ENCODE results near the gene B4GALT2.

The B4GALT2 gene

DNA sequence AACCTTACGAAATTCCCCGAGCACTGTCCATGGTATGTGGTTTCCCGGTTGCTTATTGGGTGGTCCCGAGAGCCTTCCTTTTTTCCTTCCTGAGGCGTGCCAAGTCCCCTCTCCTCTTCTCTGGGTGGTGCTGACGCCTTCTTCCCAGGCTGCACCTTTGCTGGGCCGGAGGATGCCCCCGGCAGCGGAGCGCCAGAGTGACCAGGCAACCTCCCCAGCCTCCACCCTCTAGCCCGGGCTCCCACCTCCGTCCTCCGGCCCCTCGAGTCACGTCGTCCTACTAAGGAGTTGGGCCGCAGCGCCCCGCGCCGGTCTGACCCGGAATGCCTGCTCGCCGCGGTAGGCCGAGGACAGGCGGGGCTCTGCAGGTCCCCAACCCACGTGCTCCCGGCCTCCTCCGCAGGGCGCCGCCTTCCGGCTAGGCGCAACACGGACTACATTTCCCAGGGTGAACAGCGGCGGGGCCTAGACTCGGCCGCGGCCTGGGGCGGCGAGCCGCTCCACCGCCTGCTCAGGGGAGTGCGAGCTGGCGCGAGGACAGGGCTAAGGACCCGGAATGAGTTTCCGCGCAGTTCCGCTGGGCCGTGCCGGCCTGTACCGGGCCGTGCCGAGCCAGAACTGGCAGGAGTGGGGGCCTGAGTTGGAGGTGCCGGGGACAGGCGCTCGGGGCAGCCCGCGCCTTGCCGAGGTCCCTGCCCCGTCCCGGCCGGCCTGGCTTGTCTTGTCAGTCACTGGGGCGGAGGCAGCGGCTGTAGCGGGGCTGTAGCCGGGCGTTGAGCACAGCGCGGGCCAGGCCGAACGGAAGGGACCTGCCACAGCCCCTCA, 32.6 kb upstream of the B4GALT2 start, which contains the start of gene IPO13:
Gene IPO13, plus strand, starts transcription at position 715 of the 825 bp plus-strand sequence. CDS start 651 bp downstream, outside the sequence.
- DNase-seq (ENCODE audit: low spot score), result peak; percentile 97

DNA sequence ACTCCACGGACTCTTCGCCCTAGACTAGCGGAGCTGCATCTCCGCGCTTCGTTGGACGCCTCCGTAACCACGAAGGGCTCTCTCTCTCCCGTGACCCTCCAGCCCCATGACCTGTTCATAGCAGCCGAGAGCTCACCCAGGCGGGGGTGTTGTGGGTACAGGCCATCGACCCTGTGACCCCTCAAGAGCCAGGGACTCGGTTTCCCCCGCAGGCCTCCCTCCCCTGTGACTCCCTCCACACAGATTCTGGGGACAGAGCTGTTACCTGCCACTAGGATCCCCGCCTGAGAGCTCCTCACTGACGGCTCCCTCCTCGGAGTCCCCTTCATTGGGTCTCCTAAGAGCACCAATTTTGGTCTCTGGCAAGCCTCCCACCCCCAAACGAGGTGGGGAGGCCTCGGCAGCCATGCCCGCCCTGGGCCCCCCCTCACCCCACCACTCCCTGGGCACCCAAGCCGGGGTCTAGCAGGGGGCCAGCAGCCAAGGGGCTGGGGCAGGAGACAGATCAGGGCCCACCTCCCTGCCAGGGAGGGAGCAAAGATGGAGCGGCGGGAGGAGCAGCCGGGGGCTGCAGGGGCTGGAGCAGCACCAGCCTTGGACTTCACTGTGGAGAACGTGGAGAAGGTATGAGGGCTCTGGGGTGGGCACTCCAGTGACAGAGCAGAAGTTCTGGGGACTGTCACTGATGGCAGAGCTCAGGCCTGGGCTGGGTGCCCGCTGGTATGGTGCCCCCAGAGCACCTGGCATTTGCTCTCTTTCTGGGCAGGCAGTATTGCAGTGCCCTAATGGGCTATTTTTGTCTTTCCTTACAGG, 31.7 kb upstream of the B4GALT2 start:
- no peak for DNase-seq (ENCODE audit: low spot score)

DNA sequence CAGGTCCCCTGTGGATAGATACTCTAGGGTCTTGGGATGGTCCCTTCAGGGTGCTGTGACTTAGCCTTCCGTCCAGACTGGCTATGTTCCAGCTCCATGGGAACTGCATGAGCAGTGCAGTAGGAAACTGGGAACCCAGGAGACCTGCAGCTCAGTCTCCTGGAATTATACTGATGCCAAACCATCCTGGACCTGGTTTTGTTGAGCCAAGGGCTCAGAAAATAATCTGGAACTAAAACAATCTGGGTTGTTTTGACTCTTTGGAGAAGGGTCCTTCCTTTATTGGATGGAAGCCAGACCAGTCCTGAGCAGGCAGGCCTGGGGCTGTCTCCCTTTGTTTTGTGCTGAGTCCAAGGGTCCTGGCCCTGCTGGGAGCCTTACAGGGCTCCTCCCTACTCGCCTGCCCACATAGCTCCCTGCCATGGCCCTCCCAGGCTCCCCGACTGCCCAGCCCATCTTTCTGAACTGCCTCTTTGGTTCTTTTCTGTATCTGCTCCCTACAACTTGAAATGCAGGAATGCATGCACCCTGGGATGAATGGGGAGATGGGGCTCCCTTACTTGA, 31.1 kb upstream of the B4GALT2 start:
- no peak for DNase-seq (ENCODE audit: low spot score)

DNA sequence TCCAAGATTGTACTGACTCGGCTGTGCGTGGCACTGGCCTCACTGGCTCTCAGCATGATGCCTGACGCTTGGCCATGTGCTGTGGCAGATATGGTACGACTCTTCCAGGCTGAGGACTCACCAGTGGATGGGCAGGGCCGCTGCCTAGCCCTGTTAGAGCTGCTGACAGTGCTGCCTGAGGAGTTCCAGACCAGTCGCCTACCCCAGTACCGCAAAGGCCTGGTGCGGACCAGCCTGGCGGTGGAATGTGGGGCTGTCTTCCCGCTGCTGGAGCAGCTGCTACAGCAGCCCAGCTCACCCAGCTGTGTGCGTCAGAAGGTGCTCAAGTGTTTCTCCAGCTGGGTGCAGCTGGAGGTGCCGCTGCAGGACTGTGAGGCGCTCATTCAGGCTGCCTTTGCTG, 29.3 kb upstream of the B4GALT2 start:
- no peak for DNase-seq (ENCODE audit: low spot score)

DNA sequence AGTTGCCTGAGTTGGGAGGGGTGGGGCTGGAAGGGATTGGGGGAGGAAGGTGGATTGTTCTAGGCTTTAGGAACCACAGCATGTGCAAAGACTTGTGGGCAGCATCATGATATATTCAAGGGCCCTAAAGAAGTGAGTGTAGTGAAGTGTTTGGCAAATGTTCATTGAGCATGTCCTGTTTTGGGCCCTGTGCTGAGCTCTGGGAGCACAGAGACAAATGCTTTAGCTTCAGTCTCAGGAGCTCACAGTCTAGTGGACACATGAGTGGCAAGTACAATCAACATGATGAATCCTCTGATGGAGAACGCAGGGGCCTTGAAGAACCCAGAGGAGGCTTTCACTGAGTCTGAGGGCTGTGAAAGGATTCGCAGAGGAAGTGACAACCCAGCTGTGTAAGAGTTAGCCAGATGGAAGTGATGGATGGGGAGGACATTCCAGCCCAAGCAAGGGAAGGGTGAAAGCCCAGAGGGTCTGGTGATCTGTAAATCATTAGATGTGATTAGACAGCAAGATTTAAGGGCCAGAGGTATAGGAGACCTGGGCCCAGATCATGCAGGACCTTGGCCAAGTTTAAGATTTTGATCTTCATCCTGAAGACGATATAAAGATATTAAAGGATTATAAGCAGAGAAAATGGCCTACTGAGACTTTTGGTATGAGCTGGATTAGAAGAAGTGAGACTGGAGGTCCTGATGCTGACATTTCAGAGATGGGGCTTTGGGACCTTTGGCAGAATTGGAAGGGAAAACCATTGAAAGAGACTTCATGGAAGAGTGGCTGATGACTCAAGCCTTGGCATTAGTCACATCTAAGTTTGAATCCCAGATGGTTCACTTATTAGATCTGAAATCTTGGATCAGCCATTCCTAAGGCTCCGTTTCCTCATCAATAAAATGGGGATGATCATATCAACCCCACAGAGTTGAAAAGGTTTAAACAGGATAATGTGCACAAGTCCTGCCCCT, 27.7 kb upstream of the B4GALT2 start:
- DNase-seq (ENCODE audit: low spot score), result no peak

DNA sequence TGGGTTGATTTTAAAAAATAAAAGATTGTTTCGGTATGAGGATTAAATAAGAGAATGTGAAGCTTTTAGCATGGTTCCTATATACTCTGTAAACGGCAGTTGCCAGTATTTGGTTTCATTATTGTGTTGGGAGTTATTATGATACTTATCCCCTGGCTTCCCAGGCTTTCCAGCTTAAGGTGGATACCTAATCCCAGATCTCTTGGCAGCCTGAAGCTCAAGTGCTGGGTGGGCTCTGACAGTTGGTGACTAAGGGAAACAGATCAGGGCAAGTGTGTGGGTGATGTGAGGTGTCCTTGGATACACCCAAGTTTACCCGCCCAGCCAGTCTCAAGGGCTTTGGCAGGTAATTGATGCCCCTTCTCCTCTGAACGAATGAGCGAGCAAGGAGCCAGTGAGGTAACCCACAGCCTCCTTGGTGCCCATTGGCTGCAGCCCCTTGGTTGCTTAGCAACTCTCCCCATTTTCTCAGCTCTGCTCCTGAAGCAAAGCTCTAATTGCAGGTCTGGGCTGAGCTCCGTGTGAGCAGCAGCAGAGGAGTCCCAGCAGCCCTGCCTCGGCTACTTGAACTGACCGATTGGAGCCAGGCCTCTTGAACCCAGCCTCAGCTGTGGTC, 26.2 kb upstream of the B4GALT2 start:
- no peak for DNase-seq (ENCODE audit: low spot score)

DNA sequence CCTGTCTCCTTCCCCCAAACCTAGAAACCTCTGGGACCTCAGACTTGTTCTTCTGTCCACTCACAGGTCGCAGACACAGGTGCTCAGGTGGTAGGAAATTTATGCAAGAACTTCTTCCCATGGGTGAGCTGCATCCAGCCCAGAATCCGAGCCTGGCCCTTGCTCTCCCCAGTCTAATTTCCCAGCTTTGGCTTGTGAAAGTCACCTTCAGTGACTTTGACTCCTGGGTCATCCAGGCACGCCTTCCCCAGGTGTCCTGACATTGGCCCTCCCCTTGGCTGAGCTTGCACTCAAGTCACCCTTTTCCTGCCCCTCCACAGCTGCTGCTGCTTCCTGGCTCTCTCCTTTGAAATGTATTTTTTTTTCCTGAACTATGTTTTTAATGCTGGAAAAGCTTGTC, 25.6 kb upstream of the B4GALT2 start:
- DNase-seq (ENCODE audit: low spot score), result no peak

DNA sequence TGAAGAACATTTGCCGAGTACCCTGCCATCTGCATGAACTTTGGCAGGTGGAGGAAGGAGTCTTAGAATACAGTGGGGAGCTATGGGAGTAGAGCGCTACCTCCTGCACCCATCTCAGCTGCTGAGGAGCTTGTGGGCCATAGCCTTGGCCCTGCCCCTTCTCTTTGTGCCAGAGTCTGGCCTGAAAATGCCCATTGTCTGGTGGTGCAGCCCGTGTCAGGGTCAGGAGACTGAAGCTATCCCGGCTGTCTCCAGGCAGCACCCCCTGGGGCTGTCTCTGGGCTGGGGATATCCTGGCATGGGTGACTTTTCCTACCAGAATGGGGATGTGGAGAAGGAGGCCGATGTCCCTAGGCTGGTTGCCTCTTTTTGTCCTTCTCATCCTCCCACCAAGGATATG, 25.0 kb upstream of the B4GALT2 start:
- DNase-seq (ENCODE audit: low spot score), result no peak

DNA sequence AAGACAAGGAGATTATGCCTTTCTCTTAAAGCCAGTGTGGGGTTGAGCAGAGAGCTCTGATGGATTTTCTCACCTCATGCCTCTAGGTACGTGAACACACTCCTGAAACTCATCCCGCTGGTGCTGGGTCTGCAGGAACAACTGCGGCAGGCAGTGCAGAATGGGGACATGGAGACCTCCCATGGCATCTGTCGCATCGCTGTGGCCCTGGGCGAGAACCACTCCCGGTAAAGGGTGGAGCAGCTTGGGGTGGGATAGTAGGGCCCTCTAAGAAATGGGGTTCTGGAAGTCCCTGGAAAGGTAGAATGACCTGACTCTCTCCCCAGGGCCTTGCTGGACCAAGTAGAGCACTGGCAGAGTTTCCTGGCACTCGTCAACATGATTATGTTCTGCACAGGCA, 22.8 kb upstream of the B4GALT2 start:
- DNase-seq (ENCODE audit: low spot score), result no peak

DNA sequence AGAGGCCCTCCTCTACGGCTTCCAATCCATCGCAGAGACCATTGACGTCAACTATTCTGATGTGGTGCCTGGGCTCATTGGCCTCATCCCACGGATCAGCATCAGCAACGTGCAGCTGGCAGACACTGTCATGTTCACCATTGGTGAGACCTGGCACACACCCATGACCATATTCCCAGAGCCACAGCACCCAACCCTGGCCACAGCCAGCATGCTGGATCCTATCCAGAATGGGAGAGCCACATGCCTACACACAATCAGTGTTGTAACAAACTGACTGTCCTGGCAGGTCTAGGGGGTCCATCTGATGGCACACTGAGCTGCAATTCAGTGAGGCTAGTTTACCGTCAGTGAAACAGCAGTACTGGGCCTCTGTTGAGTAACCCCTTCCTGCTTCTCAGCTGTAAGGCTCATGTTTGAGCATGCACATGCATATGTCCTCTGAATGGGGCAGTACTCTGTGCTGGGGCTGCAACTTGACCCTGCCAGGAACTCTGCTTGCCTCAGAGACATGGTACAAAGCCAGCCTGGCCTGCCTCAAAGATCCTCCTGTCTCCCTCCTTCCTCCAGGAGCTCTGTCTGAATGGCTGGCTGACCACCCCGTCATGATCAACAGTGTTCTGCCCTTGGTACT, 21.5 kb upstream of the B4GALT2 start:
- DNase-seq (ENCODE audit: low spot score), result no peak

DNA sequence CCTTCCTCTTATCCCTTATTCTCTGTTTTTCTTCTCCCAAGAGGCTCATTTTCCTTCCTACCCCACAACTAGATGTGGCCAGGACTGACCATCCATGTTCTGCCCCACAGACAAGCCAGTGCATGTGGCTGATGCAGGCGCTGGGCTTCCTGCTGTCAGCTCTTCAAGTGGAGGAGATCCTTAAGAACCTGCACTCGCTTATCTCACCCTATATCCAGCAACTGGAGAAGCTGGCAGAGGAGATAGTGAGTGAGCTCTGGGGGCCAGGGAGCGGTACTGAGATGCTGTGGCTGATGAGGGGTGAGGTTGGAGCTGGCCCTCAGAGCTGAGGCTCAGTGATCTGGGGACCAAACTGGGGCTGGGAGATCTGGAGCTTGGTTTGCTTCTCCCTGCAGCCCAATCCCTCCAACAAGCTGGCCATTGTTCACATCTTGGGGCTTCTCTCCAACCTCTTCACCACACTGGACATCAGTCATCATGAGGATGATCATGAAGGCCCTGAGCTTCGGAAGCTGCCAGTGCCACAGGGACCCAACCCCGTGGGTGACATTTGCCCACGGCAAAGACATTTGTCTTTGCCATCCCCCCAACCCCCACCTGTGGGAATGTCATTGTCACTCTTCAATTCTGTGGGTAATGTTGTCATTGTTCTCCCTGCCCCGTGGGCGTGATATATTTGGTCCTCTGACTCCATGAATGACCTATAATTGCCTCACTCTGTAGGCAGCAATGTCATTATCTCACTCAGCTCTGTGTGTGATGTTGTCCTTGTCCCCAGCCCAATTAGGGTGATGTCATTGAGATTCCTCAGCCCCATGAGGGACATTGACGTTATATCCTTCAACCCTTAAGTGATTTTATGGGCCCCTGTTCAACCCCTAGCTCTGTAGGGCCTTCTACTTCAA, 20.4 kb upstream of the B4GALT2 start:
- DNase-seq (ENCODE audit: low spot score), result no peak

DNA sequence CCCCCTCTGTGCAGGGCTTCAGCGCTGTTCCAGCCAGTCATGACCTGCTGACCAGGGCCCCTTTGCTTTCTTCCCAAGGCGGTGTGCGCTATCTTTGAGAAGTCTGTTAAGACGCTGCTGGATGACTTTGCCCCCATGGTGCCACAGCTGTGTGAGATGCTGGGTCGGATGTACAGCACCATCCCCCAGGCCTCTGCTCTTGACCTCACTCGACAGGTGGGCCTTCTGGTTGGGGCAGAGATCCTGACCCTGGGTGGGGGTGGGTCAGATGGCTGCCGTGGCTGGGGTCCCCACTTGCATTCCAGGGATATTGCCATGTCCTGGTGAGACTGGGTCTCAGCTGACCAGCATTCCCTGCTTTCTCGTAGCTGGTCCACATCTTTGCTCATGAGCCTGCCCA, 18.2 kb upstream of the B4GALT2 start:
- no peak for DNase-seq (ENCODE audit: low spot score)

DNA sequence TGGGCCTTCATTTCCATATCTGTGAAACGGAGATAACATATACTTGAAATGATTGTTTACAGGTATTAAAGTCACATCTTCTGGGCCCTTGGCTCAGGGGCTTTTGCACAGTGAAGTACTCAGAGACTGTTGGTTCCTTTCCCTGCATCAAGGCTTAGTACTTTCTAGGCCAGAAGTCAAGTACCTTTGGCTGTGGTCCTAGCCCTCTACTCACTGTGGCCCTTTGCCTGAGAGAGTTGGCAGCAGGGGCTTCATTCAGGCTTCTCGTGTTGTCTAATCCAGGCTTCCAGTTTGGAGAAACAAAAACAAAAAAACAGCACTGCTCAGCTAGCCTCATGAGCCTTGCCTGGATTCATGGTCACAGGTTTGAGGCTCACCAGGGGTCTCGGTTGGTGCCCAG, 17.3 kb upstream of the B4GALT2 start:
- DNase-seq (ENCODE audit: low spot score), result no peak

DNA sequence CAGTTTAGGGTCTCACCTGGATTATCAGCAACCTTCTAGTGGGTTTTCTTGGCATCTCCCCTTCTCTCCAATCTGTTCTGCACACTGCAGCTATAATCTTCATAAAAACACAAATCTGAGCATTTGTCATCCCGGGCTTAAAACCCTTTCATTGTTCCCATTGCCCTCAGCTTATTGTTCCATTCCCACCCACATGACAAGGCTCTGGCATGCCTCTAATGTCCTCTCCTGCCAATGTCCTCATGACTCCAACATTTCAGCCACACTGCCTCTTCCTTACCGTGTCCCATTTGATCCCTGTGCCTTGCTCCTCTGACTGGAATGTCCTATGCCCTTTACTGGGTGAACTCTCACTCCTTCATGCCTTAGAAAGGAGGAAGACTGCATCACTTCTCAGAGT, 16.7 kb upstream of the B4GALT2 start:
- DNase-seq (ENCODE audit: low spot score), result no peak

DNA sequence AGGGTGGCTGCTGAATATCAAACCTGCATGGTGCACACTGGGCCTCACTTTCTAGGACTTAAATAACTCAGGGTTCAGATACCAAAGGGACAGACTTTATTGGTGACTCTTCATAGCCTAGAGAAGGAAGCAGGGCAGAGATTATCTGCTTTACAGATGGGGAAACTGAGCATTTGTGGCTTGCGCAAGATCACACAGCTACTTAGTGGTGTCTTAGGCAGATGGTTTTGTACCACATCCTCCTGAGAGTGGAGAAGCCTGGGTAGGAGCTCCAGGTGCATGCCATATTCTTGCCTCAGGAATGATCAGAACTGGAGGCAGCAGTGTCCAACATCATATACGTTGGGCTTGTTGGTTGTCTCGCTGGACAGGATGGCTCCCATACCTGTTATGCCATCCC, 16.0 kb upstream of the B4GALT2 start:
- no peak for DNase-seq (ENCODE audit: low spot score)

DNA sequence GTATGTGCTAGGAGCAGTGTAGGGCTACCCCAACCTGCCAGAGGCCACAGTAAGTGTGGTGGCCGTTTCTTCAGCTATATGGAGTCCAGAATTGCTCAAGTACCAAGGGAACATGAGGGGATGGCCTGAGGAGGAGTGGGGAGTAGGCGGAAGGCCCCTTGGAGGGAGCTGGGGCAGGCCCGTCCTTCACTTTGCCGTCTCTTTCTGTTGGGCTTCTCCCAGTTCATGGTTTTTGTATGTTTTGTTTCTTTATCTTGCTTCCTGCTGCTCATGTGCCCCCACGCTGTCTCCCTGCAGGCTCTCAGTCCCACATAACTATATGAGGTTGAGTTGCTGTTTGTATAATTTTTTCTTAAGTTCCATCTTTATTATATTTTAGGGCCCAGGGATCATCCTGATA, 15.1 kb upstream of the B4GALT2 start:
- no peak for DNase-seq (ENCODE audit: low spot score)

DNA sequence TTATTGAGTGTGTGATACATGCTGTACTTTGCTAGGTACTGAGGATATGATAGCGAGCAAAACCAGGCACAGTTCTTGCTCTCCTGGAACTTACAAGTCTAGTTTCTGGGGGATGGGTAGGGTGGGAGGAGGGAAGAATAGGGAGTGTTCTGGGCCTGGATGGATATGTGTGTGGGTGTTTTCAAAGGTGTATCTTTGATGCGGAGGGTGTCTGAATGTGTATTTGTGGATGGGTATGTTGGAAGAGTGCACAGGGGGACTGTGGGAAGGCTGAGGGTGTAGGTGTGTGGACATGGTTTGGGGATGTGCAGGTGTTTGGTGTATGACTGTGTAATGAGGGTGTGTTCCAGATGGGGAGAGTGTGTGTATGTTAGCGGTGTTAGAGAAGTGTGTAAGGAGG, 13.7 kb upstream of the B4GALT2 start:
- DNase-seq (ENCODE audit: low spot score), result no peak

DNA sequence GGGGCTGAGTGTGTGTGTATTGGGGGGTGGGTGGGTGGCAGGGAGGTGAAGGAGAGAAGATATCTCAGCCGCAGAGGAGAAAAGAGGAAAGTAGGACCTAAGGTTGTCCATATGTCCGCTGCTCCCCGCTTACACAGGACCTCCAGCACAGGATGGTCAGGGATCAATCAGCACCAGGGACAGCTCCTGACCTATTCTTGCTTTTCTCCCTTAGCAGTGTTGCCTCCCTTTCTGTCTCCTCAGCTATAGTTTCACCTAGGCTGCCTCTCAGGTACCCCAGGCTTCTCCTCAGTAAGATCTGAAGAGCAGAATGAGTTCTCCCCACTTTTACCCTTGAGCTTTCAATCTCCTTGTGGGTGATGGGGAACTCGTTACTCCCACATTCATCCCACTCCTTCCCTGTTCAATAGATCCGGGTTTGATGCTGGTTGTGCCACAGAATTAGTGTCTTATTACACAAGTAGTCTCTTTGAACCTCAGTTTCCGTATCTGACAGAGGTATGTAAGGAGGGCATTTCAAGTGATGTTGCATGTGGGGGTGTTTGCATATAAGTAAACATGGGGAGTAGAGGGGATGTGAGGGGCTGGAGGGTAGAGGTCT, 10.6 kb upstream of the B4GALT2 start:
- DNase-seq (ENCODE audit: low spot score), result peak; percentile 48

DNA sequence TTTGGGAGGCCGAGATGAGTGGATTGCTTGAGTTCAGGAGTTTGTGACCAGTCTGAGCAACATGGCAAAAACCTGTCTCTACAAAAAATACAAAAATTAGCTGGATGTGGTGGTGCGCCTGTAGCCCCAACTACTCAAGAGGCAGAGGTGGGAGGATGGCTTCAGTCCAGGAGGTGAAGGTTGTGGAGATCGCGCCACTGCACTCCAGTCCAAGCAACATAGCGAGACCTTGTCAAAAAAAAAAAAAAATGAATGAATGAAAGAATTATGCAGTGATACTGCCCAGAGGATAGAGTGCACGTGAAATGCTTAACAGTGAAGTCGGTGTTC, 9.6 kb upstream of the B4GALT2 start:
- no peak for DNase-seq (ENCODE audit: low spot score)
